ENCODE measurements around the gene NUDT7.

DNA sequence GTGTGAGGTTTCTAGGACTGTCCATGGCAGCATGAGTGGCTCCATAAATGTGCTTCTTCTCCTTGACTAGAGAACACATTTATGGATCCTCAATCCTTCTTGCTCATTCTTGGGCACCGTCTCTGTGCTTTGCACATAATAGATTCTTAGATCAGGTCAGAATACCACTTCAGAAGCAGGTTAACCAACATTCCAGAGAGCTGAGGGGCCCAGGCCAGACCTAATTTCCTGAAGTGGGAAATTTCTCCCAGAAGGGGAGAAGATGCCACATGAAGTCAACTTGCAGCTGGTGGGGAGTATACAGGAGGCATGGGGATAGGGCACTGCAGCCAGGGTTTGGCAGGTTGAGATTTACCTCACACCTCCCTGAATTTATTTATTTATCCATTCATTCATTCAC lies 41.7 kb downstream of the NUDT7 start:
- TF ChIP-seq TAF1 (IDR thresholded peaks at IDR 0.05; ENCODE audit: borderline replicate concordance, low read depth, low read length) (no peak), POLR2AphosphoS5 (IDR thresholded peaks at IDR 0.05; ENCODE audit: low read depth, low read length) (no peak)

Measured in GM12892 (cell line).